DOHH2 (cell line): ENCODE data around the gene CPM.
A peak's percentile ranks its signal among the peaks of the same experiment; 100 is the strongest.
"Not testable (repeated sequence)": the region's sequence is repeated elsewhere in the genome, so short reads cannot be mapped to it uniquely, and the experiment has no call there.

Experiments
- H3F3A ChIP-seq: fragments of 200-600 bp; sonication (generic), shearing (Covaris generic); 2 replicates; pipeline ENCODE4 v1.6.0; 2016; ENCODE audit warnings: antibody characterized with exemption, mild to moderate bottlenecking; ENCODE audit not compliant: control insufficient read depth, insufficient read depth
- H3K27ac ChIP-seq: fragments of 200-600 bp; sonication (generic); 2 replicates; pipeline ENCODE4 v1.5.1; 2014; ENCODE audit warnings: low read depth, mild to moderate bottlenecking, low read length, moderate library complexity
- H3K27me3 ChIP-seq: fragments of 200-600 bp; sonication (generic); 2 replicates; pipeline ENCODE4 v1.6.1; 2014; ENCODE audit warnings: mild to moderate bottlenecking, low read length, mixed read lengths; ENCODE audit not compliant: control insufficient read depth
- H3K36me3 ChIP-seq: fragments of 200-600 bp; sonication (generic); 2 replicates; pipeline ENCODE4 v1.6.1; 2014; ENCODE audit warnings: mild to moderate bottlenecking, low read length, moderate library complexity, mixed read lengths; ENCODE audit not compliant: control insufficient read depth
- H3K4me1 ChIP-seq: fragments of 200-600 bp; sonication (generic); 2 replicates; pipeline ENCODE4 v1.6.1; 2014; ENCODE audit warnings: mild to moderate bottlenecking, low read length, mixed read lengths; ENCODE audit not compliant: control insufficient read depth
- H3K4me2 ChIP-seq: fragments of 200-600 bp; sonication (generic); 2 replicates; pipeline ENCODE4 v1.6.0; 2014; ENCODE audit warnings: mild to moderate bottlenecking, low read length, moderate library complexity
- H3K4me3 ChIP-seq: fragments of 200-600 bp; sonication (generic); 2 replicates; pipeline ENCODE4 v1.5.1; 2014; ENCODE audit warnings: mild to moderate bottlenecking, low read length, mixed read lengths
- H3K79me2 ChIP-seq: fragments of 200-600 bp; sonication (generic); 2 replicates; pipeline ENCODE4 v1.6.1; 2014; ENCODE audit warnings: mild to moderate bottlenecking, low read length, mixed read lengths; ENCODE audit not compliant: control insufficient read depth
- H3K9me2 ChIP-seq: fragments of 200-600 bp; sonication (generic); replicated peaks from 2 replicates; pipeline ENCODE4 v1.6.1; 2014; ENCODE audit warnings: mild to moderate bottlenecking, low read length, mixed read lengths; ENCODE audit not compliant: control insufficient read depth
- H3K9me3 ChIP-seq: fragments of 200-600 bp; sonication (generic); 2 replicates; pipeline ENCODE4 v1.6.1; 2014; ENCODE audit warnings: antibody characterized with exemption, low read length, mixed read lengths; ENCODE audit not compliant: control insufficient read depth, insufficient read depth
- H4K20me1 ChIP-seq: fragments of 200-600 bp; sonication (generic); 2 replicates; pipeline ENCODE4 v1.6.0; 2014; ENCODE audit warnings: low read depth, mild to moderate bottlenecking, antibody characterized with exemption, low read length, moderate library complexity; ENCODE audit not compliant: control insufficient read depth, insufficient read depth
- CTCF ChIP-seq: fragments of 200-600 bp; sonication (generic); IDR thresholded peaks from one replicate; pipeline ENCODE4 v1.5.1; 2014; ENCODE audit warnings: antibody characterized with exemption, mild to moderate bottlenecking, low read depth, low read length; ENCODE audit not compliant: poor library complexity, severe bottlenecking
- EZH2phosphoT487 ChIP-seq: fragments of 200-600 bp; sonication (generic); IDR thresholded peaks from 2 replicates; pipeline ENCODE4 v1.6.1; 2017; ENCODE audit warnings: borderline replicate concordance, mild to moderate bottlenecking, antibody characterized with exemption, low read length, moderate library complexity, mixed read lengths

Gene CPM

DNA sequence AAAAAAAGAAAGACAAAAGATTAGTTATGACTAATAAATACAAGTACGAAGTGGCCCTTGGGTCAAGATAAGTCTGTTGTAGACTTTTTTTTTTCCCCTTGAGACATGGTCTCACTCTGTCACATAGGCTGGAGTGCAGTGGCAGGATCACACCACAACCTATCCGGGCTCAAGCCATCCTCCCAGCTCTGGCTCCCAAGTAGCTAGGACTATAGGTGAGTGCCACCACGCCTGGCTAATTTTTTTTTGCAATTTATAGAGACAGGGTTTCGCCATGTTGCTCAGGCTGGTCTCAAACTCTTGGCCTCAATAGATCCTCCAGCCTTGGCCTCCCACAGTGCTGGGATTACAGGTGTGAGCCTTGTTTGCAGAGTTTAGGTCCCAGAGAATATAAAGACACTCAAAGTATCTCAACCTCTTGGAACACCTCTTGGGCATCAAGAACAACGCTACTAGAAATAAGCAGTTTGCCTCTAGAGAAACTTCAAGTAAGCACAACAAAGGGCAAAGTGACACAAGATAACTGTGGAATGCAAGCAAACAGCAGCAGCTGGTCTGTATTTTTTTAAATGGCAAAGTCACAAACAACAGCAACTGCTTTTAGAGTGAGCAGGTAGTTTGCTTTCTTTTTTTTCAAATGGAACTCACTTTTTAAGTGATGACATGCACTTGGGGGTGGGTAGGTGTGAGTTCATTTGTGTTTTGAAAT lies 128.9 kb downstream of the CPM start:
- no peak for TF ChIP-seq CTCF
- TF ChIP-seq EZH2phosphoT487: no peak
- H3K27ac ChIP-seq: 0 out of 2 replicates have a peak overlapping the region, but pooled peaks have one; percentile 4
- H3K4me2 ChIP-seq: no peak overlapping the region
- no peaks in the 10 kb centered on the region for H3K9me2 ChIP-seq
- H3F3A ChIP-seq: peaks cover 17% of the 10 kb centered on the region
- no peak overlapping the region for H3K4me3 ChIP-seq
- H4K20me1 ChIP-seq: no peaks in the 10 kb centered on the region
- no peaks in the 10 kb centered on the region for H3K27me3 ChIP-seq
- H3K9me3 ChIP-seq: no peaks in the 10 kb centered on the region
- H3K36me3 ChIP-seq: peaks cover 11% of the 10 kb centered on the region
- peaks cover 11% of the 10 kb centered on the region for H3K79me2 ChIP-seq
- H3K4me1 ChIP-seq: peaks cover 60% of the 10 kb centered on the region

DNA sequence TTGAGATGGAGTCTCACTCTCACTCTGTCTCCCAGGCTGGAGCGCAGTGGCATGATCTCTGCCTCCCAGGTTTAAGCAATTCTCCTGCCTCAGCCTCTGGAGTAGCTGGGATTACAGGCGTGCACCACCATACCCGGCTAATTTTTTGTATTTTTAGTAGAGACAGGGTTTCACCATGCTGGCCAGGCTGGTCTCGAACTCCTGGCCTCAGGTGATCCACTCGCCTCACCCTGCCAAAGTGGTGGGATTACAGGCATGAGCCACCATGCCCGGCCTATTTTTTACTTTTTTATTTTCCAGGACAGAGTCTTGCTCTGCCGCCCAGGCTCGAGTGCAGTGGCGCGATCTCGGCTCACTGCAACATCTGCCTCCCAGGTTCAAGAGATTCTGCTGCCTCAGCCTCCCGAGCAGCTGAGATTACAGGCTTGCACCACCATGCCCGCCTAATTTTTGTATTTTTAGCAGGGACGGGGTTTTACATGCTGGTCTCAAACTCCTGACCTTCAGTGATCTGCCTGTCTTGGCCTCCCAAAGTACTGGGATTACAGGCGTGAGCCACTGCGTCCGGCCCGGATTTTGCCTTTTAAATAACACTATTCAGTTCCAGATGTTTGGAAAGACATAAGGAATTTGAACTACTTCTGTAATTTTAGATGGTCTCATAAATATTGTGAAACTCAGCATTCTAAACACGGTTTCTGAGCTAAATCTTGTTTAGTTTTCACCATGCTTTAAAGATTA lies 129.9 kb downstream of the CPM start:
- peaks cover 64% of the 10 kb centered on the region for H3K4me1 ChIP-seq
- H4K20me1 ChIP-seq, H3K27ac ChIP-seq: not testable (repeated sequence)

DNA sequence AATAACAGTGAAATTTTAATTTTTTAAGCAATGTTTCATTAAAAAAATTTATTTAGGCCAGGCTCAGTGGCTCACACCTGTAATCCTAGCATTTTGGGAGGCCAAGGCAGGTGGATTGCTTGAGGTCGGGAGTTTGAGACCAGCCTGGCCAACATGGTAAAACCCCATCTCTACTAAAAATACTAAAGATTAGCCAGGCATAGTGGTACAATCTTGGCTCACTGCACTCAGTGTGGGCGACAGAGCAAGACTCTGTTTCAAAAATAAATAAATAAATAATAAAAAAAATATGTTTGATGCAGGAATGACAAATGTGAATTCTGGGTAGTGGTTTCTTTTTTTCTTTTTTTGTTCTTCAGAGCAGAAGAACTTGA lies 130.6 kb downstream of the CPM start:
- H3K27me3 ChIP-seq, H3K4me3 ChIP-seq, H3K36me3 ChIP-seq, H4K20me1 ChIP-seq, H3K9me3 ChIP-seq, H3K79me2 ChIP-seq, H3K9me2 ChIP-seq, H3K27ac ChIP-seq: not testable (repeated sequence)
- Histone ChIP-seq H3K4me1 (peaks cover 62% of the 10 kb centered on the region), H3F3A (peaks cover 14% of the 10 kb centered on the region), H3K4me2 (peak overlapping the region; percentile 19)

More for the DNA sequence above, 129.9 kb downstream of the CPM start:
- not testable (repeated sequence) for H3K36me3 ChIP-seq, H3K4me3 ChIP-seq, H3K9me3 ChIP-seq, H3K4me2 ChIP-seq, H3K79me2 ChIP-seq, H3K27me3 ChIP-seq, H3K9me2 ChIP-seq
- H3F3A ChIP-seq: peaks cover 17% of the 10 kb centered on the region
